ENCODE results near the gene TBC1D24. TPM values are rescaled to one million over a fixed set of nuclear protein-coding genes. Genes with fewer than 3 reads are reported as not detected.

TBC1D24 gene
- total RNA-seq, 1 donor, result 19.4 TPM

- TF ChIP-seq CTCF (IDR thresholded peaks at IDR 0.05; ENCODE audit: insufficient read depth, low read depth, low read length), result no peak
- H3K4me3 ChIP-seq (ENCODE audit: low read depth, low read length), result no peak overlapping the region
- DNase-seq (ENCODE audit: low read depth), result no peak
These were observed 51.2 kb downstream of the TBC1D24 start for GRCh38 chr16:2526135-2526534.

- no peak for TF ChIP-seq CTCF (IDR thresholded peaks at IDR 0.05; ENCODE audit: insufficient read depth, low read depth, low read length)
- no peak for DNase-seq (ENCODE audit: low read depth)
- H3K4me3 ChIP-seq (ENCODE audit: low read depth, low read length), result no peak overlapping the region
These were observed 52.3 kb downstream of the TBC1D24 start for GRCh38 chr16:2527071-2527783.

- no peak for TF ChIP-seq CTCF (IDR thresholded peaks at IDR 0.05; ENCODE audit: insufficient read depth, low read depth, low read length)
- no peak for DNase-seq (ENCODE audit: low read depth)
- no peak overlapping the region for H3K4me3 ChIP-seq (ENCODE audit: low read depth, low read length)
These were observed 52.8 kb downstream of the TBC1D24 start for GRCh38 chr16:2527784-2528100.

- no peak for TF ChIP-seq CTCF (IDR thresholded peaks at IDR 0.05; ENCODE audit: insufficient read depth, low read depth, low read length)
- no peak for DNase-seq (ENCODE audit: low read depth)
- H3K4me3 ChIP-seq (ENCODE audit: low read depth, low read length), result no peak overlapping the region
These were observed 53.5 kb downstream of the TBC1D24 start for GRCh38 chr16:2528161-2529060.

- DNase-seq (ENCODE audit: low read depth), result no peak
- TF ChIP-seq CTCF (IDR thresholded peaks at IDR 0.05; ENCODE audit: insufficient read depth, low read depth, low read length), result no peak
- H3K4me3 ChIP-seq (ENCODE audit: low read depth, low read length), result no peak overlapping the region
These were observed 54.4 kb downstream of the TBC1D24 start for GRCh38 chr16:2529061-2529931.

- H3K4me3 ChIP-seq (ENCODE audit: low read depth, low read length), result no peak overlapping the region
- no peak for DNase-seq (ENCODE audit: low read depth)
- no peak for TF ChIP-seq CTCF (IDR thresholded peaks at IDR 0.05; ENCODE audit: insufficient read depth, low read depth, low read length)
These were observed 55.2 kb downstream of the TBC1D24 start for GRCh38 chr16:2529961-2530628.

Data from fibroblast of villous mesenchyme (primary cell).